ENCODE data around the gene ATP10B. TPM values are rescaled to one million over a fixed set of nuclear protein-coding genes. Genes with fewer than 3 reads are reported as not detected.

Gene ATP10B
- total and polyA plus RNA-seq, 12 donors: 0.01 to 0.15 (median 0.04) TPM; not detected in 9

- no peaks in the 10 kb centered on the region for H3K36me3 ChIP-seq
- no peaks in the 10 kb centered on the region for H3K9me3 ChIP-seq
- H3K27ac ChIP-seq: no peak overlapping the region
- peaks cover 0 to 6% (median 0%) of the 10 kb centered on the region in 7 donors for H3K27me3 ChIP-seq
- TF ChIP-seq, protein P1, sequence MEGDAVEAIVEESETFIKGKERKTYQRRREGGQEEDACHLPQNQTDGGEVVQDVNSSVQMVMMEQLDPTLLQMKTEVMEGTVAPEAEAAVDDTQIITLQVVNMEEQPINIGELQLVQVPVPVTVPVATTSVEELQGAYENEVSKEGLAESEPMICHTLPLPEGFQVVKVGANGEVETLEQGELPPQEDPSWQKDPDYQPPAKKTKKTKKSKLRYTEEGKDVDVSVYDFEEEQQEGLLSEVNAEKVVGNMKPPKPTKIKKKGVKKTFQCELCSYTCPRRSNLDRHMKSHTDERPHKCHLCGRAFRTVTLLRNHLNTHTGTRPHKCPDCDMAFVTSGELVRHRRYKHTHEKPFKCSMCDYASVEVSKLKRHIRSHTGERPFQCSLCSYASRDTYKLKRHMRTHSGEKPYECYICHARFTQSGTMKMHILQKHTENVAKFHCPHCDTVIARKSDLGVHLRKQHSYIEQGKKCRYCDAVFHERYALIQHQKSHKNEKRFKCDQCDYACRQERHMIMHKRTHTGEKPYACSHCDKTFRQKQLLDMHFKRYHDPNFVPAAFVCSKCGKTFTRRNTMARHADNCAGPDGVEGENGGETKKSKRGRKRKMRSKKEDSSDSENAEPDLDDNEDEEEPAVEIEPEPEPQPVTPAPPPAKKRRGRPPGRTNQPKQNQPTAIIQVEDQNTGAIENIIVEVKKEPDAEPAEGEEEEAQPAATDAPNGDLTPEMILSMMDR (IDR thresholded peaks at IDR 0.05): no peak
- ATAC-seq (no peak), DNase-seq (no peak)
- no peak overlapping the region for H3K4me3 ChIP-seq
- intact Hi-C loops (cut with DNase I): loop anchor here in 1 of 10 donors (5.0 kb wide), 1 partner anchor 754 kb away; no protein-coding TSS in a partner anchor
- H3K4me1 ChIP-seq: no peaks in the 10 kb centered on the region
- 90 to 93% methylated on average over 1 of the region's 1 CpG for WGBS, 2 donors
Observed at GRCh38 chr5:160621526-160621925, 230.5 kb downstream of the ATP10B start.

- WGBS, 2 donors: 85 to 88% methylated on average over 9 of the region's 9 CpGs
- ATAC-seq (no peak), DNase-seq (no peak)
- Histone ChIP-seq H3K27ac (no peak overlapping the region), H3K27me3 (peaks cover 0 to 6% (median 0%) of the 10 kb centered on the region in 7 donors), H3K4me3 (no peak overlapping the region), H3K9me3 (no peaks in the 10 kb centered on the region), H3K4me1 (no peaks in the 10 kb centered on the region), H3K36me3 (no peaks in the 10 kb centered on the region)
- TF ChIP-seq, protein P1 (IDR thresholded peaks at IDR 0.05): no peak
- intact Hi-C loops (cut with DNase I): loop anchor here in 1 of 10 donors (5.0 kb wide), 1 partner anchor 753 kb away; no protein-coding TSS in a partner anchor
Observed at GRCh38 chr5:160620401-160620800, 231.6 kb downstream of the ATP10B start.

- intact Hi-C loops (cut with DNase I): no loop called here
- H3K4me3 ChIP-seq: no peak overlapping the region
- no peak overlapping the region for H3K27ac ChIP-seq
- no peaks in the 10 kb centered on the region for H3K9me3 ChIP-seq
- 43 to 56% methylated on average over 3 of the region's 3 CpGs for WGBS, 2 donors
- no peaks in the 10 kb centered on the region for H3K4me1 ChIP-seq
- DNase-seq (no peak), ATAC-seq (no peak)
- H3K36me3 ChIP-seq: no peaks in the 10 kb centered on the region
- peaks cover 0 to 6% (median 0%) of the 10 kb centered on the region in 7 donors for H3K27me3 ChIP-seq
- TF ChIP-seq, protein P1 (IDR thresholded peaks at IDR 0.05): no peak
Observed at GRCh38 chr5:160619381-160619780, 232.6 kb downstream of the ATP10B start.

DNA sequence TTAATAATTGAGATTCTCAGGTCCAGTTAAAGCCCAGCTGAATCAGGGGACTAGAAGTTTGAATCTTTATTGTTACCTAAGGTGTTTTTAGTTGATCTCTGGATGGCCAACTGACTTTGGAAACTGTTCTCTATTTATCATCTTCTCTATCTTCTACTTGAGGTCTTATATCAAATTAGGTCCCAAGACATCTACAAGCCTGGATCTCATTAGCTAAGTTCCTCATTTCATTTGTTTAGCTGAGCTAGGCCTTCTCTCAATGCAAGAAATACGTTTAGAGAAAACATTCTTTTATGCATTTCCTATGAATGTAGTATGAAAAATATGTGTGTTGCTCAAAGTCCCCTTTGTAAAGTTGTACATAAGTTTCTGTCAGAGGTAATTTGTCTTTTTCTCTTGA lies 233.7 kb downstream of the ATP10B start:
- Histone ChIP-seq H3K36me3 (no peaks in the 10 kb centered on the region), H3K4me3 (no peak overlapping the region), H3K27ac (no peak overlapping the region), H3K4me1 (no peaks in the 10 kb centered on the region), H3K27me3 (peaks cover 0 to 6% (median 0%) of the 10 kb centered on the region in 7 donors), H3K9me3 (no peaks in the 10 kb centered on the region)
- ATAC-seq (no peak), DNase-seq (no peak)
- 59 to 60% methylated on average over 1 of the region's 1 CpG for WGBS, 2 donors
- intact Hi-C loops (cut with DNase I): no loop called here
- TF ChIP-seq, protein P1 (IDR thresholded peaks at IDR 0.05): no peak
